Small intestine (tissue), 7 donors: Measurements from ENCODE around the gene TICRR. TPM values are rescaled to one million over a fixed set of nuclear protein-coding genes. Genes with fewer than 3 reads are reported as not detected.

Experiments
- DNase-seq, 2 donors: peaks; one replicate each; pipeline versions ENCODE4 v3.0.0 to v3.0.0-alpha.2; 2013
- FAIRE-seq: peaks from 2 replicates; lab custom pipeline; 2012; peaks lifted over from hg19 to GRCh38; lab: Jason Lieb, UNC
- H3K27ac ChIP-seq, 3 donors: one replicate each; pipeline ENCODE4 v1.5.1; 2013; ENCODE audit warnings: low read length in 2 of 3, mild to moderate bottlenecking in 2 of 3, control low read depth in 1 of 3, inconsistent platforms in 1 of 3, low read depth in 1 of 3, moderate library complexity in 1 of 3
- H3K27me3 ChIP-seq, 3 donors: one replicate each; pipeline ENCODE4 v1.6.1; 2013; ENCODE audit warnings: low read length in 3 of 3, inconsistent platforms in 1 of 3; ENCODE audit not compliant: control insufficient read depth in 3 of 3, insufficient read depth in 3 of 3
- H3K36me3 ChIP-seq, 3 donors: one replicate each; pipeline ENCODE4 v1.6.1; 2013; ENCODE audit warnings: low read length in 3 of 3, inconsistent platforms in 1 of 3, low read depth in 1 of 3, mild to moderate bottlenecking in 1 of 3, moderate library complexity in 1 of 3; ENCODE audit not compliant: control insufficient read depth in 3 of 3, insufficient read depth in 2 of 3
- H3K4me1 ChIP-seq, 3 donors: one replicate each; pipeline ENCODE4 v1.6.1; 2013; ENCODE audit warnings: low read length in 2 of 3, inconsistent platforms in 1 of 3, low read depth in 1 of 3, mild to moderate bottlenecking in 1 of 3, moderate library complexity in 1 of 3; ENCODE audit not compliant: control insufficient read depth in 3 of 3, insufficient read depth in 2 of 3
- H3K4me3 ChIP-seq, 3 donors: one replicate each; pipeline ENCODE4 v1.5.1; 2013; ENCODE audit warnings: low read length in 3 of 3, control low read depth in 1 of 3, inconsistent platforms in 1 of 3, low read depth in 1 of 3, mild to moderate bottlenecking in 1 of 3, moderate library complexity in 1 of 3
- H3K9me3 ChIP-seq, 2 donors: one replicate each; pipeline ENCODE4 v1.6.1; 2013; ENCODE audit warnings: low read depth in 1 of 2, low read length in 1 of 2; ENCODE audit not compliant: control insufficient read depth in 2 of 2, insufficient read depth in 1 of 2
- WGBS, 3 donors: extraction: QIAGEN DNeasy Blood & Tissue Kit; methylation state at CpG; one replicate each; pipeline ENCODE4 v1.1.7; 2013; 5-methylcytosine and 5-hydroxymethylcytosine counted together
- polyA plus RNA-seq, 4 donors: library from polyadenylated mRNA; stranded (reverse) in 3 of 4; unstranded in 1 of 4; fragments of 200-250 nt in 3 of 4; fragments of 120-200 nt in 1 of 4; gene quantifications; one replicate each; pipeline versions ENCODE4 v1.2.1 to v1.2.3, GENCODE V29; 2013
- donor health status: healthy with polysubstance abuse.
- donor health status: control.
- donor health status: control.
- donor health status: Bipolar disorder and iron deficiency.
- donor health status: healthy.

Gene TICRR
- polyA plus RNA-seq, 4 donors: 0.22 to 4.1 (median 3.7) TPM; not detected in 1

- peak overlapping the region in 2 of 3 donors; percentile 68 to 70 for H3K27ac ChIP-seq
- peaks cover 0 to 22% (median 3%) of the 10 kb centered on the region in 3 donors for H3K4me1 ChIP-seq
- H3K9me3 ChIP-seq: no peaks in the 10 kb centered on the region
- DNase-seq (no peak), FAIRE-seq (no peak)
- no peaks in the 10 kb centered on the region for H3K27me3 ChIP-seq
- peak overlapping the region in 1 of 3 donors; percentile 26 for H3K4me3 ChIP-seq
- no peaks in the 10 kb centered on the region for H3K36me3 ChIP-seq
- WGBS, 3 donors: 87 to 90% (median 89%) methylated on average over 8 of the region's 8 CpGs
These were observed 91.1 kb downstream of the TICRR start for GRCh38 chr15:89666184-89666857.

DNA sequence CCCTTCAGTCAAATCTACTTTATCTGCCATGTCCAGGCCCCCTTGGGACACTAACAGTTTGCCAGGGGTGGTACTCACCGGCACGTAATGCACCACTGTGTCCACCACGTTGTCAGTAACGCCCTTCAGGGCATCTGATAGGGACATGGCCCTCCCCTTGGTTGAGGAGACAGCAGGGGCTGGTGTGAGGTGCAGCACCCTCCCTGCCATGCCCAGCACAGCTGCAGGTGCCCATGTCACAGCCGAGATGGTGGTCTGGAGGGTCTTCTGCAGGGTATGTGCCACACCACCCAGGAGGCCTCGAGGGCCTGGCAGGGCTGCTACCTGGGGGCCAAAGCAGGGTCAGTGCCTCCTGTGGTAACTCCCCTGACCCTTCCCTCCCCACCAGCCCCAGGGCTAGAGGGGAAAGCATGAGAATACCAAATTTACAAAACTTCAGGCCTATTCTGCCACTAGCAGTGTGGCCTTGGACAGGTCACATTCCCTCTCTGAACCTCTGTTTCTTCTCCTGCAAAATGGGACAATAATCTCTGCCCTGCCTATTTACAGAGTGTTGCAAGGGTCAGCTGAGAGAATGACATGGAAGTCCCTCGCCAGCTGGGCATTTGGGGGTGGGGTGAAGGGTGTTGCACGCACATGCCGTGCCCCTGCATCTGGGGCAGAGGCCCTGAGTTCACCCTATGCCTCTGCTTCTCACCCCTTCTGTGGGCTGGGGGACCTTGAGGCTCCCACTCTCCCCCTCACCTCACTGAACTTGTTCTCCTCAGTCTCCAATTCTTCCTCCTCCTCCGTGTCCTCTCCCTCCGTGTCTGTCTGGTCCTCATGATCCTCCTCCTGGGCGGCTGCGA, 91.8 kb downstream of the TICRR start:
- DNase-seq: no peak
- Histone ChIP-seq H3K27me3 (no peaks in the 10 kb centered on the region), H3K9me3 (no peaks in the 10 kb centered on the region), H3K36me3 (no peaks in the 10 kb centered on the region), H3K4me3 (no peak overlapping the region), H3K4me1 (peaks cover 0 to 22% (median 3%) of the 10 kb centered on the region in 3 donors), H3K27ac (no peak overlapping the region)
- WGBS, 3 donors: 71 to 82% (median 79%) methylated on average over 12 to 13 of the region's 13 CpGs
- no peak for FAIRE-seq

GRCh38 chr15:89667706-89667960, 92.4 kb downstream of the TICRR start:
- Histone ChIP-seq H3K4me1 (peaks cover 0 to 21% (median 3%) of the 10 kb centered on the region in 3 donors), H3K27me3 (no peaks in the 10 kb centered on the region), H3K36me3 (no peaks in the 10 kb centered on the region), H3K4me3 (no peak overlapping the region), H3K9me3 (no peaks in the 10 kb centered on the region), H3K27ac (no peak overlapping the region)
- 94 to 96% (median 95%) methylated on average over 7 of the region's 7 CpGs for WGBS, 3 donors
- no peak for FAIRE-seq
- DNase-seq: no peak

DNA sequence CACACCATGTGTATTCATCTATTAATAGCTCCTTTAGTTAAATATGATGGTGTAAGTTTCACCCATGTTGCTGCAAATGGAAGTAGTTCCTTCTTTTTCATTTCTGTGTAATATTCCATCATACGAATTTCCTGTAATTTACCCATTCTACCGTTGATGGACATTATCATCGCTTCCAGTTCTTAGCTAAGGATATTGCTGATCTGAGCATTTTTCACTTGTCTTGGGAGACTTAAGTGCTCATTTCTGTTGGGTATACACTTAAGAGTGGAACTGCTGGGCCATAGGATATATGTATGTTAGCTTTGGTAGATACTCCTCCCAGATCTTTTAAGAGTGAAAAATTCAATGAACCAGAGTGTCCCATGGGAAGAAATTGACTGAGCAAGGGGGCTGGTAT, 92.9 kb downstream of the TICRR start:
- no peak for DNase-seq
- Histone ChIP-seq H3K4me1 (peaks cover 0 to 15% (median 3%) of the 10 kb centered on the region in 3 donors), H3K27me3 (no peaks in the 10 kb centered on the region), H3K27ac (no peak overlapping the region), H3K36me3 (no peaks in the 10 kb centered on the region), H3K4me3 (no peak overlapping the region), H3K9me3 (no peaks in the 10 kb centered on the region)
- 92 to 96% (median 95%) methylated on average over 3 of the region's 3 CpGs for WGBS, 3 donors
- no peak for FAIRE-seq

GRCh38 chr15:89669309-89669865, 94.1 kb downstream of the TICRR start:
- 78 to 82% (median 80%) methylated on average over 9 of the region's 9 CpGs for WGBS, 3 donors
- peaks cover 0 to 14% (median 3%) of the 10 kb centered on the region in 3 donors for H3K4me1 ChIP-seq
- no peak overlapping the region for H3K4me3 ChIP-seq
- no peaks in the 10 kb centered on the region for H3K9me3 ChIP-seq
- DNase-seq (no peak), FAIRE-seq (no peak)
- H3K27ac ChIP-seq: no peak overlapping the region
- no peaks in the 10 kb centered on the region for H3K27me3 ChIP-seq
- H3K36me3 ChIP-seq: no peaks in the 10 kb centered on the region

- Histone ChIP-seq H3K27me3 (no peaks in the 10 kb centered on the region), H3K27ac (no peak overlapping the region), H3K4me3 (no peak overlapping the region), H3K9me3 (no peaks in the 10 kb centered on the region), H3K4me1 (peaks cover 0 to 12% (median 3%) of the 10 kb centered on the region in 3 donors), H3K36me3 (no peaks in the 10 kb centered on the region)
- WGBS, 3 donors: 91 to 95% (median 95%) methylated on average over 15 of the region's 15 CpGs
- FAIRE-seq (no peak), DNase-seq (no peak)
These were observed 94.7 kb downstream of the TICRR start for GRCh38 chr15:89669941-89670340.

GRCh38 chr15:89670971-89671560, 95.8 kb downstream of the TICRR start:
- WGBS, 3 donors: 61 to 80% (median 73%) methylated on average over 11 to 12 of the region's 12 CpGs
- DNase-seq: peak; percentile 67 to 77
- no peak for FAIRE-seq
- Histone ChIP-seq H3K4me3 (no peak overlapping the region), H3K27ac (no peak overlapping the region), H3K9me3 (no peaks in the 10 kb centered on the region), H3K36me3 (no peaks in the 10 kb centered on the region), H3K4me1 (peaks cover 0 to 6% (median 3%) of the 10 kb centered on the region in 3 donors), H3K27me3 (no peaks in the 10 kb centered on the region)

DNA sequence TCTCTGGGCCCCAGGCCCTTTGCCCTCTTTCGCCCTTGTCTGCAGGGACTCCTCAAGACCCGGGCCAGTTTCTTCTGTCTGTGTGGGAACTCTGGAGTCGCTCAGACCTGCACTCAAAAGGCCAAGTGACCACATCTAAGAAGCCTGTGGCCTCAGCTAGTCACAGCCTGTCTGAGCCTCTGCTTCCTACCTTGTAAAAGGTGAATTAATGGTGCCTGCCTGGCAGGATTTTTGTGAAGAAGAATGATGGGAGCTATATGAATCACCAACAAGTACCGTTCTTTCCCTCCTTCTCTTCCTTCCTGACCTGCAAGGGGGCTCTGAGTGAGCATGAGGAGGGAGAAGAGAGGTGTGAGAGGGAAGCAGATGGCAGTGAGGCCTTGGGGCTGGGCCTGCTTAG, 96.4 kb downstream of the TICRR start:
- no peaks in the 10 kb centered on the region for H3K27me3 ChIP-seq
- no peak for DNase-seq
- 56 to 66% (median 65%) methylated on average over 3 to 4 of the region's 4 CpGs for WGBS, 3 donors
- no peak overlapping the region for H3K4me3 ChIP-seq
- no peak overlapping the region for H3K27ac ChIP-seq
- H3K36me3 ChIP-seq: no peaks in the 10 kb centered on the region
- no peak for FAIRE-seq
- peaks cover 0 to 3% (median 3%) of the 10 kb centered on the region in 3 donors for H3K4me1 ChIP-seq
- no peaks in the 10 kb centered on the region for H3K9me3 ChIP-seq
